ENCODE data around the gene MT1G. TPM values are rescaled to one million over a fixed set of nuclear protein-coding genes. Genes with fewer than 3 reads are reported as not detected.

Gene MT1G
- total and polyA plus RNA-seq, 9 of the 15 experiments (the other 6 are each of a cell fraction or from before 2014, with no cell fraction given), result 0.28 to 1.7 (median 0.69) TPM; not detected in 4

DNA sequence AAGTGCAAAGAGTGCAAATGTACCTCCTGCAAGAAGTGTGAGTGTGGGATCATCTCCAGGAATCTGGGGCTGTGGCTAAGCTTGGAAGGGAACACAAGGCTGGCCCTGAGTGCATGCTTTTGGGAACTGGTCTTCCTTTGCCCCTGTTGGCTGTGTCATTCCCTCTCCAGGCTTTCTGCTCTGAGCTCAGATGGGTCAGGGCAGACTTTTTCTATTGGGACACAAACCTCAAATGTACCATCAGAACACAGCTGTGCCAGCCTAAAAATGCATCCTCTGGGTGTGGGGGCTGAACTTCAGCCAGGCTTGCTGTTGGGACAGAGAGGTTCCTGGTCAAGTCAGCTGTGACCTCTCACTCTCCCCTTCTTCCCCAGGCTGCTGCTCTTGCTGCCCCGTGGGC lies 15.3 kb downstream of the MT1G start:
- Histone ChIP-seq H3K36me3 (ENCODE audit: control insufficient read depth, insufficient read depth, low read length) (no peaks in the 10 kb centered on the region), H3K79me2 (ENCODE audit: control insufficient read depth, insufficient read depth, low read length) (no peaks in the 10 kb centered on the region), H3K27me3 (ENCODE audit: control insufficient read depth in 2 of 2, insufficient read depth in 2 of 2, low read length in 2 of 2) (peaks cover 26 to 67% of the 10 kb centered on the region in 2 experiments; a peak in 4 of 5 replicates), H3K4me2 (ENCODE audit: insufficient read depth, low read length) (no peak overlapping the region), H4K20me1 (replicated peaks; ENCODE audit: control insufficient read depth, insufficient read depth, low read length) (no peaks in the 10 kb centered on the region; the same call in 1 of the 2 replicates), H3K9me1 (ENCODE audit: control insufficient read depth, insufficient read depth, low read length) (no peaks in the 10 kb centered on the region), H2AFZ (ENCODE audit: low read depth, low read length) (no peak overlapping the region), H3K4me1 (replicated peaks in 1 of 2; ENCODE audit: control insufficient read depth in 2 of 2, insufficient read depth in 2 of 2, low read length in 2 of 2) (peaks cover 0 to 7% of the 10 kb centered on the region in 2 experiments; a peak in 2 of 5 replicates), H3K9me3 (replicated peaks; ENCODE audit: control insufficient read depth, insufficient read depth, low read depth, low read length) (no peaks in the 10 kb centered on the region), H3K27ac (ENCODE audit: extremely low read depth, low read depth, low read length) (no peak overlapping the region), H3K4me3 (no peak overlapping the region), H3K9ac (ENCODE audit: insufficient read depth in 1 of 2, low read depth in 2 of 2, low read length in 2 of 2) (no peak overlapping the region)
- DNase-seq (ENCODE audit: extremely low read depth in 1 of 4, low spot score in 3 of 4), result no peak
- no peak for ATAC-seq
- in situ Hi-C loops (cut with MboI), result no loop called here
- intact Hi-C loops (cut with micrococcal nuclease), result no loop called here
- ChIA-PET POLR2A (interaction anchor here (0.6 kb wide), 1 partner anchor 647 kb away, joined by 3 read pairs; no protein-coding TSS in a partner anchor), CTCF (ENCODE audit: low intra/inter-chr PET ratio) (no interaction called here)
- BruUV-seq (replicated peaks), result no TSS peak
- 0% methylated on average over 1 of the region's 1 CpG for WGBS (ENCODE audit: insufficient coverage, low coverage, missing lambda C conversion rate)
- no peak for FAIRE-seq
- TF ChIP-seq ZBTB1 (CRISPR knock-in tag; IDR thresholded peaks at IDR 0.05; ENCODE audit: borderline replicate concordance, low read depth), result no peak
- no peak for TF ChIP-seq TAF7 (tag; IDR thresholded peaks at IDR 0.05)
- TF ChIP-seq KLF16 (IDR thresholded peaks at IDR 0.05), result no peak
- no peak for TF ChIP-seq KHSRP (IDR thresholded peaks at IDR 0.05)
- TF ChIP-seq, protein P1, sequence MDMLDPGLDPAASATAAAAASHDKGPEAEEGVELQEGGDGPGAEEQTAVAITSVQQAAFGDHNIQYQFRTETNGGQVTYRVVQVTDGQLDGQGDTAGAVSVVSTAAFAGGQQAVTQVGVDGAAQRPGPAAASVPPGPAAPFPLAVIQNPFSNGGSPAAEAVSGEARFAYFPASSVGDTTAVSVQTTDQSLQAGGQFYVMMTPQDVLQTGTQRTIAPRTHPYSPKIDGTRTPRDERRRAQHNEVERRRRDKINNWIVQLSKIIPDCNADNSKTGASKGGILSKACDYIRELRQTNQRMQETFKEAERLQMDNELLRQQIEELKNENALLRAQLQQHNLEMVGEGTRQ (CRISPR knock-in tag; IDR thresholded peaks at IDR 0.05), result no peak
- TF ChIP-seq CHD2 (IDR thresholded peaks at IDR 0.05; ENCODE audit: low read depth, low read length), result no peak
- no peak for TF ChIP-seq ILK (tag; IDR thresholded peaks at IDR 0.05; ENCODE audit: borderline replicate concordance, low read depth)

Measured in K562 (cell line).